C4-2B (cell line): ENCODE data around the gene MIF.
"Not testable (repeated sequence)": the region's sequence is repeated elsewhere in the genome, so short reads cannot be mapped to it uniquely, and the experiment has no call there.

ENCODE experiments used
- H3K27ac ChIP-seq: fragments of 450-650 bp; 2 replicates; pipeline ENCODE4 v1.5.1; 2017
- CTCF ChIP-seq: fragments of 450-650 bp; conservative IDR thresholded peaks from 2 replicates; pipeline ENCODE4 v1.5.1; 2017; ENCODE audit warnings: mild to moderate bottlenecking
- ZFX ChIP-seq: fragments of 450-650 bp; IDR thresholded peaks from 2 replicates; pipeline ENCODE4 v1.6.1; 2017

The MIF gene

GRCh38 chr22:23849009-23850006 is 44.9 kb upstream of the MIF start:
- peak; percentile 46; the same call in 1 of the 2 replicates for TF ChIP-seq ZFX
- TF ChIP-seq CTCF: peak; percentile 99
- H3K27ac ChIP-seq: peak overlapping the region; percentile 8; the same call in 1 of the 2 replicates

GRCh38 chr22:23850136-23850611 is 44.0 kb upstream of the MIF start:
- no peak for TF ChIP-seq CTCF

GRCh38 chr22:23856721-23857605 is 37.2 kb upstream of the MIF start:
- H3K27ac ChIP-seq: peak overlapping the region; percentile 81
- TF ChIP-seq CTCF (no peak; the same call in 1 of the 2 replicates), ZFX (peak; percentile 44; the same call in 1 of the 2 replicates)

More at GRCh38 chr22:23850136-23850611, 44.0 kb upstream of the MIF start:
- no peak overlapping the region for H3K27ac ChIP-seq

GRCh38 chr22:23857606-23858483 is 36.3 kb upstream of the MIF start, which contains the start of gene SLC2A11:
Gene SLC2A11, plus strand, starts transcription at chr22:23857875. Its CDS starts 125 bp downstream, at chr22:23858000.
- TF ChIP-seq CTCF (peak; percentile 40; the same call in 1 of the 2 replicates), ZFX (no peak)
- peak within 1 kb of the TSS; percentile 81 for H3K27ac ChIP-seq

- TF ChIP-seq ZFX: no peak
- peak; percentile 18 for TF ChIP-seq CTCF
Measured at GRCh38 chr22:23858484-23858815, 35.7 kb upstream of the MIF start.

GRCh38 chr22:23859201-23859600 is 35.0 kb upstream of the MIF start:
- H3K27ac ChIP-seq: no peak overlapping the region
- TF ChIP-seq ZFX (no peak), CTCF (no peak)

More at GRCh38 chr22:23858484-23858815, 35.7 kb upstream of the MIF start:
- H3K27ac ChIP-seq: peak overlapping the region; percentile 81

- H3K27ac ChIP-seq: not testable (repeated sequence)
Measured at GRCh38 chr22:23860187-23860586, 34.0 kb upstream of the MIF start.
